ENCODE measurements around the gene RNF19B. TPM values are rescaled to one million over a fixed set of nuclear protein-coding genes. Genes with fewer than 3 reads are reported as not detected.

The RNF19B gene
- total and polyA plus RNA-seq, 12 donors, result 4.7 to 36.5 (median 23.0) TPM

DNA sequence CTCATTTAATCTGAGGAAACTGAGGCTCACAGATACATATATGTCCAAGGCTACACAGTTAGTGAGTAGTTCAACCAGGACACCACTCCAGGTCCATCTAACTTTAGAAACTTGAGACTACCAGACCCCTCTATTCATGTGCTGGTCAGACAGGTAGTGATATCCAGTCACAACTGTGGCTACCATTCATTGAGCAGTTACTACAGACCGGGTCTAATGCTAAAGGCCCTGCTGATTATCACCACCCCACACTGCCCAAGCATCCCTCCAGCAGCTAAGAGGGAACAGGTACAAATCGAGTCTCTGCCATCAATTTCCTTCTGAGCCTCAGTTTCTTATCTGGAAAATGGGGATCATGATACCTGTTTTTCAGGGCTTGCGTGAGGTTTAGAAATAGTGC, 73.0 kb downstream of the RNF19B start:
- Histone ChIP-seq H3K4me1 (replicated peaks in 1 of 2) (peaks cover 11 to 13% of the 10 kb centered on the region in 2 donors), H3K27ac (no peak overlapping the region), H3K9me3 (replicated peaks in 1 of 3) (no peaks in the 10 kb centered on the region), H3K27me3 (peaks cover 29% of the 10 kb centered on the region), H3K36me3 (replicated peaks in 1 of 2) (no peaks in the 10 kb centered on the region), H3K4me3 (no peak overlapping the region)
- no peak for DNase-seq
- WGBS, 4 donors, result 83 to 89% (median 88%) methylated on average over 3 of the region's 3 CpGs
- intact Hi-C loops (cut with DNase I), result no loop called here
- TF ChIP-seq CTCF (IDR thresholded peaks at IDR 0.05), result no peak
- TF ChIP-seq POLR2A (IDR thresholded peaks at IDR 0.05), result no peak

- Histone ChIP-seq H3K4me3 (no peak overlapping the region), H3K36me3 (replicated peaks in 1 of 2) (no peaks in the 10 kb centered on the region), H3K4me1 (replicated peaks in 1 of 2) (peaks cover 11 to 17% of the 10 kb centered on the region in 2 donors), H3K27ac (no peak overlapping the region), H3K27me3 (peaks cover 32% of the 10 kb centered on the region), H3K9me3 (replicated peaks in 1 of 3) (no peaks in the 10 kb centered on the region)
- TF ChIP-seq POLR2A (IDR thresholded peaks at IDR 0.05) (no peak), CTCF (IDR thresholded peaks at IDR 0.05) (no peak)
- DNase-seq, result no peak
- WGBS, 4 donors, result 71 to 100% (median 95%) methylated on average over 1 of the region's 1 CpG
- intact Hi-C loops (cut with DNase I), result no loop called here
These were observed 73.4 kb downstream of the RNF19B start for GRCh38 chr1:32891241-32891570.

DNA sequence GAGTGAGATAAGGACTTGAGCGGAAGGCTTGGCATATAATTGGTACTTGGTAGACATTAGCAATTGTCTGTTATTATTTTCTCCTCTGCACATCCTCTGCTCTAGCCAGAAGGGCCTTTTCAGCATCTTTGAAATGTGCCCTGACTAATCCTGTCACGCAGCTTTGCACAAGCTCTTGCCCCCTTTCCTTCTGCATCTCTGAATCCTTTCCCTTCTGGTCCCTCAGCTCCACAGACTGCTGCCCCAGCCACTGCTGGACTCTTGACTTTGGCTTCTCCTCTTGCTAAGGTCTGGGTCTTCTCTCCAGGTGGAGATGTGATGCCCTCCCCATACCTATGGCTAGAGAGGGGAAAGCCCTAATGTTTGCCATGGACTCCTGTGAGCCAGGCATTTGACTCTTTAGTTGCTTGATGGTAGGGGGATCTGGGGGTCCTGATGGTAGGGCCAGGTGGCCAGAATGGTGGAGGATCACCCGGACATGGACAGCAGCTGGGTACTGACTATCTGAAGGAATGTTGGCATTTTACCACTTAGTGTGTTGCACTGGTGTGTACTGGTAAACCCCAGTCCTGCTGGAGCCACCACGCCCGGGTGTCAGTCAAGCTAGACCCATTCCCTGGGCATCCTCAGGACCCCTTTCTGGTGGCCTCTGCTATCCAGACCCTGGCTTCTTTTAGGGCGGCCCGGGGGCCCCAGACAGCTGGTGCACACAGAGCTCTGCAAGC, 73.9 kb downstream of the RNF19B start:
- DNase-seq, result peak in 1 of 7 donors; percentile 13
- Histone ChIP-seq H3K9me3 (replicated peaks in 1 of 3) (no peaks in the 10 kb centered on the region), H3K27me3 (peaks cover 36% of the 10 kb centered on the region), H3K36me3 (replicated peaks in 1 of 2) (no peaks in the 10 kb centered on the region), H3K4me1 (replicated peaks in 1 of 2) (peaks cover 11 to 20% of the 10 kb centered on the region in 2 donors), H3K4me3 (no peak overlapping the region), H3K27ac (no peak overlapping the region)
- intact Hi-C loops (cut with DNase I), result no loop called here
- 79 to 90% (median 81%) methylated on average over 4 to 7 of the region's 7 CpGs for WGBS, 4 donors
- no peak for TF ChIP-seq CTCF (IDR thresholded peaks at IDR 0.05)
- TF ChIP-seq POLR2A (IDR thresholded peaks at IDR 0.05), result no peak

DNA sequence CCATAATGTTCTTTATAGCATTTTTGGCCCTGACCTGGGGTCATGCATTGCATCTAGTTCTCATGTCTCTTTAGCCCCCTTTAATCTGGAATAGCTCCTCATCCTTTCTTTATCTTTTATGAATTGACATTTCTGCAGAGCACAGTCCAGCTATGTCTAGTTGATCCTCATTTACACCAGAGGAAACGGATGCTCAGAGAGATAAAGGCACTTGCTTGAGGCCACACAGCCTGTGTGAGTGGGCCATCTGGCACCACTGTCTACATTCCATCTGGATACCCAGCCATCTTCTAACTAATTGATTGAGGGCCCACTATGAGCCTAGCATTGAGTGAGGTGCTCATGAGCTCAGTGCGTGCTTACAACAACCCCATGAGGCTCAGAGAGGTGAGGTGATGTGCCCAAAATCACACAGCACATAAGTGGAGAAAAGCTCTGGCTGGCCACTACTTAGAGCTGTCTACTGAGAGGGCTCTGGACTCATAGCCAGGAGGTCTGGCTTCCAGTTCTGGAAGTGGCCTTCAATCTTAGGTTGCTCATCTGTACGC, 74.8 kb downstream of the RNF19B start:
- 73 to 89% (median 83%) methylated on average over 3 of the region's 3 CpGs for WGBS, 4 donors
- H3K4me3 ChIP-seq, result no peak overlapping the region
- intact Hi-C loops (cut with DNase I), result no loop called here
- peaks cover 11 to 20% of the 10 kb centered on the region in 2 donors for H3K4me1 ChIP-seq (replicated peaks in 1 of 2)
- H3K27me3 ChIP-seq, result peaks cover 36% of the 10 kb centered on the region
- TF ChIP-seq POLR2A (IDR thresholded peaks at IDR 0.05), result no peak
- no peak for TF ChIP-seq CTCF (IDR thresholded peaks at IDR 0.05)
- H3K9me3 ChIP-seq (replicated peaks in 1 of 3), result no peaks in the 10 kb centered on the region
- no peaks in the 10 kb centered on the region for H3K36me3 ChIP-seq (replicated peaks in 1 of 2)
- no peak overlapping the region for H3K27ac ChIP-seq
- no peak for DNase-seq
